ENCODE measurements around the gene TRIM5. TPM values are rescaled to one million over a fixed set of nuclear protein-coding genes. Genes with fewer than 3 reads are reported as not detected.
A peak's percentile ranks its signal among the peaks of the same experiment; 100 is the strongest.
"Not testable (repeated sequence)": the region's sequence is repeated elsewhere in the genome, so short reads cannot be mapped to it uniquely, and the experiment has no call there.

Gene TRIM5
- polyA plus RNA-seq (2013, experiment 1 of 2), result 47.8 TPM
- polyA plus RNA-seq (2013, experiment 2 of 2), result 46.0 TPM

GRCh38 chr11:5684646-5685362, at the start of gene TRIM5:
TSS of gene TRIM5 (minus strand) at chr11:5685074. CDS start at chr11:5680177, 4,897 bp downstream.
- Histone ChIP-seq H3K4me3 (ENCODE audit: extremely low read depth, insufficient read depth, low read length, poor library complexity, severe bottlenecking) (peak within 1 kb of the TSS; percentile 50), H3K36me3 (ENCODE audit: control insufficient read depth, insufficient read depth, low read length) (peaks cover 10% of the 10 kb centered on the region), H3K27ac (ENCODE audit: low read depth, low read length, severe bottlenecking) (peak within 1 kb of the TSS; percentile 100), H3K4me1 (ENCODE audit: control insufficient read depth, insufficient read depth, low read length, poor library complexity, severe bottlenecking) (peaks cover 9% of the 10 kb centered on the region), H3K9me3 (ENCODE audit: control insufficient read depth, low read length) (no peaks in the 10 kb centered on the region)
- WGBS, 2 experiments (ENCODE audit: insufficient coverage in 2 of 2), result 5 to 9% methylated on average over 9 to 11 of the region's 13 CpGs

GRCh38 chr11:5727691-5728090, 42.8 kb upstream of the TRIM5 start:
- no peaks in the 10 kb centered on the region for H3K9me3 ChIP-seq (ENCODE audit: control insufficient read depth, low read length)
- no peak overlapping the region for H3K4me3 ChIP-seq (ENCODE audit: extremely low read depth, insufficient read depth, low read length, poor library complexity, severe bottlenecking)
- H3K27ac ChIP-seq (ENCODE audit: low read depth, low read length, severe bottlenecking), result no peak overlapping the region
- whole genome bisulfite sequencing, 2 experiments (ENCODE audit: insufficient coverage in 2 of 2), result 100% methylated on average over 1 of the region's 1 CpG; no CpG with 5 or more reads in 1 of the 2 experiments
- no peaks in the 10 kb centered on the region for H3K36me3 ChIP-seq (ENCODE audit: control insufficient read depth, insufficient read depth, low read length)
- no peaks in the 10 kb centered on the region for H3K4me1 ChIP-seq (ENCODE audit: control insufficient read depth, insufficient read depth, low read length, poor library complexity, severe bottlenecking)

GRCh38 chr11:5726351-5726750, 41.5 kb upstream of the TRIM5 start:
- Histone ChIP-seq H3K4me3 (ENCODE audit: extremely low read depth, insufficient read depth, low read length, poor library complexity, severe bottlenecking) (no peak overlapping the region), H3K4me1 (ENCODE audit: control insufficient read depth, insufficient read depth, low read length, poor library complexity, severe bottlenecking) (no peaks in the 10 kb centered on the region), H3K36me3 (ENCODE audit: control insufficient read depth, insufficient read depth, low read length) (no peaks in the 10 kb centered on the region), H3K27ac (ENCODE audit: low read depth, low read length, severe bottlenecking) (no peak overlapping the region), H3K9me3 (ENCODE audit: control insufficient read depth, low read length) (no peaks in the 10 kb centered on the region)
- 88 to 93% methylated on average over 1 of the region's 1 CpG for WGBS, 2 experiments (ENCODE audit: insufficient coverage in 2 of 2)

GRCh38 chr11:5722622-5723021, 37.7 kb upstream of the TRIM5 start:
- WGBS, 2 experiments (ENCODE audit: insufficient coverage in 2 of 2), result 100% methylated on average over 1 of the region's 2 CpGs
- H3K27ac ChIP-seq (ENCODE audit: low read depth, low read length, severe bottlenecking), result no peak overlapping the region
- no peaks in the 10 kb centered on the region for H3K36me3 ChIP-seq (ENCODE audit: control insufficient read depth, insufficient read depth, low read length)
- H3K4me3 ChIP-seq (ENCODE audit: extremely low read depth, insufficient read depth, low read length, poor library complexity, severe bottlenecking), result no peak overlapping the region
- H3K4me1 ChIP-seq (ENCODE audit: control insufficient read depth, insufficient read depth, low read length, poor library complexity, severe bottlenecking), result no peaks in the 10 kb centered on the region
- H3K9me3 ChIP-seq (ENCODE audit: control insufficient read depth, low read length), result no peaks in the 10 kb centered on the region

- H3K4me1 ChIP-seq (ENCODE audit: control insufficient read depth, insufficient read depth, low read length, poor library complexity, severe bottlenecking), result no peaks in the 10 kb centered on the region
- H3K36me3 ChIP-seq (ENCODE audit: control insufficient read depth, insufficient read depth, low read length), result no peaks in the 10 kb centered on the region
- no peak overlapping the region for H3K27ac ChIP-seq (ENCODE audit: low read depth, low read length, severe bottlenecking)
- no CpG with 5 or more reads among the region's 3 CpGs for WGBS, 2 experiments (ENCODE audit: insufficient coverage in 2 of 2)
- no peak overlapping the region for H3K4me3 ChIP-seq (ENCODE audit: extremely low read depth, insufficient read depth, low read length, poor library complexity, severe bottlenecking)
- no peaks in the 10 kb centered on the region for H3K9me3 ChIP-seq (ENCODE audit: control insufficient read depth, low read length)
These were observed 35.0 kb upstream of the TRIM5 start for GRCh38 chr11:5719703-5720495.

GRCh38 chr11:5716518-5716917, 31.6 kb upstream of the TRIM5 start:
- H3K4me3 ChIP-seq (ENCODE audit: extremely low read depth, insufficient read depth, low read length, poor library complexity, severe bottlenecking); H3K27ac ChIP-seq (ENCODE audit: low read depth, low read length, severe bottlenecking); H3K9me3 ChIP-seq (ENCODE audit: control insufficient read depth, low read length); H3K4me1 ChIP-seq (ENCODE audit: control insufficient read depth, insufficient read depth, low read length, poor library complexity, severe bottlenecking); H3K36me3 ChIP-seq (ENCODE audit: control insufficient read depth, insufficient read depth, low read length): not testable (repeated sequence)
- 100% methylated on average over 1 of the region's 1 CpG; no CpG with 5 or more reads in 1 of the 2 experiments for WGBS, 2 experiments (ENCODE audit: insufficient coverage in 2 of 2)

GRCh38 chr11:5713695-5714094, 28.8 kb upstream of the TRIM5 start:
- no peaks in the 10 kb centered on the region for H3K4me1 ChIP-seq (ENCODE audit: control insufficient read depth, insufficient read depth, low read length, poor library complexity, severe bottlenecking)
- H3K27ac ChIP-seq (ENCODE audit: low read depth, low read length, severe bottlenecking), result no peak overlapping the region
- H3K9me3 ChIP-seq (ENCODE audit: control insufficient read depth, low read length), result no peaks in the 10 kb centered on the region
- no peak overlapping the region for H3K4me3 ChIP-seq (ENCODE audit: extremely low read depth, insufficient read depth, low read length, poor library complexity, severe bottlenecking)
- no peaks in the 10 kb centered on the region for H3K36me3 ChIP-seq (ENCODE audit: control insufficient read depth, insufficient read depth, low read length)
- WGBS, 2 experiments (ENCODE audit: insufficient coverage in 2 of 2), result 83 to 89% methylated on average over 1 to 3 of the region's 5 CpGs

GRCh38 chr11:5712507-5712906, 27.6 kb upstream of the TRIM5 start:
- no peaks in the 10 kb centered on the region for H3K4me1 ChIP-seq (ENCODE audit: control insufficient read depth, insufficient read depth, low read length, poor library complexity, severe bottlenecking)
- no peaks in the 10 kb centered on the region for H3K9me3 ChIP-seq (ENCODE audit: control insufficient read depth, low read length)
- no peaks in the 10 kb centered on the region for H3K36me3 ChIP-seq (ENCODE audit: control insufficient read depth, insufficient read depth, low read length)
- 100% methylated on average over 1 of the region's 1 CpG; no CpG with 5 or more reads in 1 of the 2 experiments for WGBS, 2 experiments (ENCODE audit: insufficient coverage in 2 of 2)
- H3K27ac ChIP-seq (ENCODE audit: low read depth, low read length, severe bottlenecking), result no peak overlapping the region
- H3K4me3 ChIP-seq (ENCODE audit: extremely low read depth, insufficient read depth, low read length, poor library complexity, severe bottlenecking), result no peak overlapping the region

GRCh38 chr11:5705688-5706087, 20.8 kb upstream of the TRIM5 start:
- 100% methylated on average over 1 of the region's 4 CpGs; no CpG with 5 or more reads in 1 of the 2 experiments for WGBS, 2 experiments (ENCODE audit: insufficient coverage in 2 of 2)
- H3K4me3 ChIP-seq (ENCODE audit: extremely low read depth, insufficient read depth, low read length, poor library complexity, severe bottlenecking), result no peak overlapping the region
- H3K4me1 ChIP-seq (ENCODE audit: control insufficient read depth, insufficient read depth, low read length, poor library complexity, severe bottlenecking), result no peaks in the 10 kb centered on the region
- no peak overlapping the region for H3K27ac ChIP-seq (ENCODE audit: low read depth, low read length, severe bottlenecking)
- H3K36me3 ChIP-seq (ENCODE audit: control insufficient read depth, insufficient read depth, low read length), result no peaks in the 10 kb centered on the region
- H3K9me3 ChIP-seq (ENCODE audit: control insufficient read depth, low read length), result no peaks in the 10 kb centered on the region

- no peaks in the 10 kb centered on the region for H3K36me3 ChIP-seq (ENCODE audit: control insufficient read depth, insufficient read depth, low read length)
- H3K27ac ChIP-seq (ENCODE audit: low read depth, low read length, severe bottlenecking), result no peak overlapping the region
- H3K9me3 ChIP-seq (ENCODE audit: control insufficient read depth, low read length), result no peaks in the 10 kb centered on the region
- WGBS, 2 experiments (ENCODE audit: insufficient coverage in 2 of 2), result no CpG with 5 or more reads among the region's 2 CpGs
- no peak overlapping the region for H3K4me3 ChIP-seq (ENCODE audit: extremely low read depth, insufficient read depth, low read length, poor library complexity, severe bottlenecking)
- H3K4me1 ChIP-seq (ENCODE audit: control insufficient read depth, insufficient read depth, low read length, poor library complexity, severe bottlenecking), result no peaks in the 10 kb centered on the region
These were observed 19.1 kb upstream of the TRIM5 start for GRCh38 chr11:5703741-5704536.
